UCSD-AML1 (cell line): Measurements from ENCODE around the gene SH2D3C.

ENCODE experiments used
- DNase-seq: peaks from one replicate; lab custom pipeline; 2025; ENCODE audit not compliant: unreplicated experiment; lab: John Stamatoyannopoulos, UW

Gene SH2D3C

GRCh38 chr9:127721391-127721821 lies 57.1 kb downstream of the SH2D3C start:
- DNase-seq: no peak

DNA sequence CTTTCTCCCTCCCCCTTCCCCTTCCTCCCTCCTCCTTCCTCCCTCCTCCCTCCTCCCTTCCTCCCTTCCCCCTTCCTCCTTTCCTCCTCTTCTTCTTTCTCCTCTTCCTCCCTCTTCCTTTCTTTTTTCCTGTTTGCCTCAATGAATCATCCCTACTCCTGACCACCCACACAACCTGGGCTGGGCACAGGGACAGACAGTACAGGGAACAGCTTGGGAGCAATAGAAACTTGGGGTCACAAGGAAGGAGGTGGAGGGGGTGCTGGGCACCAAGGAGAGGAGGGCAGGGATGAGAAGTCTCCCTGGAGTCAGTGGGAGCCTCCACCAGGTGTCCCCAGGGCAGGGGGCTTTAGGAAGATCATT lies 57.6 kb downstream of the SH2D3C start:
- no peak for DNase-seq

DNA sequence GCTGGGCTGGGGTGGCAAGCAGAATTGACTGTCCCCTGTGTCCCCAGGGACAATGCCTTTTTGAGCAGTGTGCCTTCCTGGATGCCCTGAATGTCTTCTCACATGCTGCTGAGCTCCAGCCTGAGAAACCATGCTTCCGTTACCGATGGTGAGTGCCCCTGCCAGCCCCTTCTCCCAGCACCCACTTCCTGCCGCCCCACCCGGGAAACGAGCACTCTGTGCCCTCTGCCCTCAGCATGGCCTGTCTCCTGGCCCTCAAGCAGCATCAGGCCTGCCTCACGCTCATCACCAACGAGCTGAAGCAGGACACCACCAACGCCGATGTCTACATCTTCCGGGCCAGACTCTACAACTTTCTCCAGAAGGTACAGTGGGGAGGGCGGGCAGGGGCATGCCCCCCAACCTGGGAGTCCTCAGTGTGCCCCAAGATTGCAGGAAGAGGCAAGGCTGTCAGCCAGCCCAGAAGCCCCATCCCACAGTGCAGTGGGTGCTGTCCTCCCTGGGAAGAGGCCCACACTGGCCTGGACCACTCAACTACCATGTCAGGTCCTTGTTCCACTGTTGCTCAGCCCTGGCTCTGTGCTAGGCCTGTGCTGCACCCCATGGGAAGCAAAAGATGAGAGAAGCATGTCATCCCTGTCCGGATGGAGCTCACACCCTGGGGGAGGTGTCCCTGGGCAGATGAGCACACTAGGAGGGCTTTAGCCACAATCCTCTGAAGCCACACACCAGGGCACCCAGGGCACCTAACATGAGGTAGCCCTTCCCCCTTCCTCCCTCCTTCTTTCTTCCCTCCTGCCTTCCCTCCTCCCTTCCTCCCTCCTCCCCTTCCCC lies 58.2 kb downstream of the SH2D3C start:
- no peak for DNase-seq

DNA sequence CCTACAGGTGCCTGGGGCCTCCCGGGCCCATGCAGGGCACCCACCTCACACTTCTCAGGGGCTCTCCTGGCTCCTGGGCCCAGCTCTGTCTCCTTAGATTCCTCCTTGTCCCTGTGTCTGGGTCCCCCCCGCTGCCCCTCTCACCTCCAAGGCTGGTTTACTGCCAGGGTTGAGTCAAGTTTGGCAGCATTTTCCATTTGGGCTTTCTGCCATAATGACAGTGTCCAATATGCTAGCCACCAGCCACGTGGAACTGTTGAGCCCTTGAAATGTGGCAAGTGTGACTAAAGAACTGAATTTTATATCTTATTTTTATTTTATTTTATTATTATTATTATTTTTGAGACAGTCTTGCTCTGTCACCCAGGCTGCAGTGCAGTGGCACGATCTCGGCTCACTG lies 60.7 kb downstream of the SH2D3C start:
- DNase-seq: no peak

GRCh38 chr9:127716412-127716811 lies 62.1 kb downstream of the SH2D3C start:
- DNase-seq: no peak

- DNase-seq: peak; percentile 95
Measured at GRCh38 chr9:127715470-127716337, 62.8 kb downstream of the SH2D3C start, which contains the start of the genes PTRH1 and TTC16. Gene PTRH1 (minus strand): TSS chr9:127715663. CDS start chr9:127715639, 24 bp downstream. Gene TTC16 (plus strand): TSS chr9:127716079. CDS start chr9:127716146, 67 bp downstream.

DNA sequence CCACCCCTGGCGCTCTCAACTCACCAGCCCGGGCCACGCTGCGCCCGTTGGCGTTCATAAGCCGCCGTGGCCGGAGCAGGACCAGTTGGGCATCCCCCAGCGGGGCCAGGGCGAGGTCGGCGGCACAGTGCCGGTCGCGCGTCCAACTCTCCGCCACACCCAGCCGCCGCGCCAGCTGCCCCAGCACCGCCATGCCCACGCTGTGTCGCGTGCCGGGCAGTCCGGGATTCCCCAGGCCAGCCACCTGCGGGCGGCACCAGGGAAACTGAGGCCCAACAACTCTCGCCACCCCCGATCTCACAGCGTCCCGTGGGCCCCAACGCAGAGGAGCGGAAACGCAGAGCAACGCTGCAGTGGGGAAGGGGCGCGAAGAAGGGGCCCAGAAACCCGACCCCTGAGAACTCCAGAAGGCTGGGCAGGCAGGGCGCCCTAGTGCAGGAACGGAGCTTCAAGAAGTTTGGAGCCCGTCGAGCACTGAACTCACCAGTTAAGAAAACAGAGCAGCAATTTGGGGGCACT lies 63.5 kb downstream of the SH2D3C start:
- no peak for DNase-seq

GRCh38 chr9:127714020-127714750 lies 64.3 kb downstream of the SH2D3C start:
- DNase-seq: no peak

DNA sequence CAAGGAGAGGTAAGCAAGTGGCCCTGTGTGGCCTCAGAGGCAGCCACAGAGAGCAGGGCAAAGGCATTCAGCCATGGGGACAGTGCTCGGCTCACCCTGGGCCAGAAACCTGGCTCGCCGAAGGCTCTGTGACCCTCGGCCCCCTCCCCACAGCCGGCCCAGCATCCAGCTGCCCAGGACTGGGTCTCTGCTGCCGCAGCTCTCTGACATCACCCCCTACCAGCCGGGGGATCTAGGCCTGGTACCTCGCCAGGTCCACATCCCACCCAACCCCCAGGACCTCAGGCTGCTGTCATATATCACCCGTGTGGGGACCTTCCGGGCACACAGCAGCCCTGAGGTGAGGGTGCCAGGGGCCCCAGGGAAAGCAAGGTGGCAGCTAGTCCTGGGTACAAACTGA lies 65.6 kb downstream of the SH2D3C start:
- no peak for DNase-seq

GRCh38 chr9:127712371-127712770 lies 66.1 kb downstream of the SH2D3C start:
- no peak for DNase-seq

DNA sequence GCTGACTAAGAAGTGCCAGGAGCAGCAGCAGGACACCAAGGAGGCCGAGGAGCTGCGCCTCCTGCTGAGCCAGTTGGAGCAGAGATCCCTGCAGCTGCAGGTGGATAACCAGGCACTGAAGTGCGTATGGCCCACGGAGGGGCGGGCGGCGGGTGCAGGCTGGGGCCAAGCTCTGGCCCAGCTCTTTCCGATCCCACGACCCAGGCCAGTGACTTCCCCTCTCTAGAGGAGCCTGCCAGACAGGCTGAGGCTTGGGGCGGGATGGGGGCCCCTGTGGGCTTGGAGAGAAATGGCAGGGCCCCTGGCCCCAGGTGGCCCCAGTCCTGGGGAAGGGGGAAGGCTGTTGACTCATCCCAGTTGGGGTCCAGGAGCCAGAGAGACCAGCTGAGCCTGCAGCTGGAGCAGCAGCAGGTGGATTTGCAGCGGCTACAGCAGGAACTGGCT lies 66.6 kb downstream of the SH2D3C start:
- DNase-seq: no peak

- DNase-seq: peak; percentile 28
Measured at GRCh38 chr9:127711226-127711701, 67.2 kb downstream of the SH2D3C start.

DNA sequence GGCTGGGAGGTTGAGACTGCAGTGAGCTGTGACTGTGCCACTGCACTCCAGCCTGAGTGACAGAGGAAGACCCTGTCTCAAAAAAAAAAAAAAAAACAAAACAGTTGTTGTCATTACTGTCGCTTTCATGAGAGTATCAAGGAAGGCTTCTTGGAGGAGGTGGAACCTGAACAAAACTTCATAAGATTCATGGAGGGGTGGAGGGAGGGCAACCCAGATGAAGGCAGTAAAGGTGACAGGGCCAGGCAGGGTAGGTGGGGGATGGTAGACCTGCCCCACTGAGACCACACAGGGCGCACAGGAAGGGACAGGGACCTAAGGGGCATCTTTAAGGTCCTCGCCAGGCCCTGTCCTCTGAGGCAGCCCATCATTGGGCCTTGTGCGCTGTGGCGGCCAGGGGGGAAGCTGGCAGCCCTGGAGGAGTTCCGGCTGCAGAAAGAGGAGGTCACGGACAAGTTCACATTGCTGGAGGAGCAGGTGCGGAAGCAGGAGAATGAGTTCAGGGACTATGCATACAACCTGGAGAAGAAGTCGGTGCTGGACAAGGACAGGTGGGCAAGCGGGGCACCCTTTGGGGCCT lies 68.2 kb downstream of the SH2D3C start:
- DNase-seq: no peak

DNA sequence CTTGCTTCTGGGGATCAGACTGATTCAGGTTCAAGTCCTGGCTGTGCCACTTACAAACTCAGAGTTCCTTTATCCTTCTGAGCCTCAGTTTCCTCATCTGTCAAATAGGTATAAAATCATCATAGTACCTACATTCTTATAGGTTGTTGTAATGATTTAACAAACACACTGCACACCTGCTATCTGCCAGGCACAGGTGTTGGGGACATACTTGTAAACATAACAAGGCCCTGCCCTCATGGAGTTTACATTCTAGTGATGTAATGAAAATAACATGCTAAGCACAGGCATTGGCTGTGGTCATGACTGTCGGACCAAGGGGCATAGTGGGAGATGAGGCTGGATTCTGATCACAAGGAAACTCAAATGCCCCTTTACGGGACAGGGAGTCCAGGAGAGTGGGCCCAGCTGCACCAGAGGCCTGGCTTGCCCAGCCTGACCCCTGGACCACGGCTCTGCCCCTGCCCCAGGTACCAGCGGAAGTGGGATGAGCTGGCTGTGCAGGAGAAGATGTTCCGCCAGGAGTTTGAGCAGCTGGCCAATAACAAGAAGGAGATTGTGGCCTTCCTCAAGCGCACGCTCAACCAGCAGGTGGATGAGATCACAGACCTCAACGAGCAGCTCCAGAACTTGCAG lies 69.4 kb downstream of the SH2D3C start:
- DNase-seq: no peak

- DNase-seq: no peak
Measured at GRCh38 chr9:127707766-127708165, 70.7 kb downstream of the SH2D3C start.

DNA sequence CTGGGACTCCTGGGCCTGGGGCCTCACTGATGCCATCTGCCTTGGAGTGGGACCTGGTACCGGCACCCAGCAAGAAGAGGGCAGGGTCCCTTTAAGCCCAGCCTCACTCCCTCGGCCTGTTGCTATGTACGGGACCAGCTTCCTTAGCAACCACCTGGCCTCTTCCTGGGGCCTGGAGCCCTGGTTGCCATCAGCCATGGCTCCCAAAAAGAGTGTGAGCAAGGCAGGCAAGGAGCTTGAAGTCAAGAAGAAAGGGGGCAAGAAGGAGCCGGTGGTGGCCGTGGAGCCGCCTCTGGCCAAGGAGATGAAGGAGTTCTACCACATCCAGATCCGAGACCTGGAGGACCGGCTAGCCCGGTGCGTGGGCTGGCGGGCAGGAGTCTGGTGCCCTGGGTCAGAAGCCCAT lies 71.6 kb downstream of the SH2D3C start, which contains the start of gene CFAP157:
Gene CFAP157 (plus strand): TSS at position 153 of the 406 bp plus-strand sequence. CDS start 44 bp downstream, at position 197.
- no peak for DNase-seq

DNA sequence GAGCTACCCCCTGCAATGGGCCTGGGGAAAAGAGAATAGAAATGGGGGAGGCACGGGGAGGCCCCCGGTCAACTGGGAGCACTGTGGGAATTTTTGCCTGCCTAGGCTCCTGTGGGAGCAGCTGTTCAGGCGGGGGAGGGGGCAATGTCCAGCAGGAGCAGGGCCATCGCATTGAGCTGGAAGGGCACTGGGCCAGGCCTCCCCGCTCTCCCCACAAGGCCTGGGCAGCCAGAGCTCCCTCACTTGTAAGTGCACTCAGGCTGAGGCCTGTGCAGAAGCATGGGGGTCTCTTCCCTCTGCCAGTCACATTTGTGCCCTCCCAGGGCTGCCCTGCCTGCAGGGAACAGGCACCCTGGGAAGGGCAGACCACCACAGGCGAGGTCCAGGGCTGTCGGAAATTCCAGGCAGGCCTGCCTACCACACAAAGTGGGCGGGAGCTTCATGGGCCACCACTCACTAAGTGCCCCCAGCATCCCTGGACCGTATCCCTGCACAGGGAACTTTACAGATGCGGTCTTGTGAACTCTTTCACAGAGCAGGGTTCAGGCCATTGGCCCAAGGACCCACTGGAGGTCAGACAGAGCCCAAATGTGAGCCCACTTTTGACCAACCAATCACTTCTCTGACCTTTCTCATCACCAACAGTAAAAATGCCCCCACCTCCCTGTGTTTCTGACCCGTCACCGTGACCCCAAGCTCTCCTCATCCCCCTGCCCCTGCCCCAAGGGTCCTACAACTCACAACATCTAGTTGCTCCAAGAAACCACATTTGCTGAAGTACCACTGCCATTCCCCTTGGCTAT lies 72.7 kb downstream of the SH2D3C start:
- DNase-seq: no peak

DNA sequence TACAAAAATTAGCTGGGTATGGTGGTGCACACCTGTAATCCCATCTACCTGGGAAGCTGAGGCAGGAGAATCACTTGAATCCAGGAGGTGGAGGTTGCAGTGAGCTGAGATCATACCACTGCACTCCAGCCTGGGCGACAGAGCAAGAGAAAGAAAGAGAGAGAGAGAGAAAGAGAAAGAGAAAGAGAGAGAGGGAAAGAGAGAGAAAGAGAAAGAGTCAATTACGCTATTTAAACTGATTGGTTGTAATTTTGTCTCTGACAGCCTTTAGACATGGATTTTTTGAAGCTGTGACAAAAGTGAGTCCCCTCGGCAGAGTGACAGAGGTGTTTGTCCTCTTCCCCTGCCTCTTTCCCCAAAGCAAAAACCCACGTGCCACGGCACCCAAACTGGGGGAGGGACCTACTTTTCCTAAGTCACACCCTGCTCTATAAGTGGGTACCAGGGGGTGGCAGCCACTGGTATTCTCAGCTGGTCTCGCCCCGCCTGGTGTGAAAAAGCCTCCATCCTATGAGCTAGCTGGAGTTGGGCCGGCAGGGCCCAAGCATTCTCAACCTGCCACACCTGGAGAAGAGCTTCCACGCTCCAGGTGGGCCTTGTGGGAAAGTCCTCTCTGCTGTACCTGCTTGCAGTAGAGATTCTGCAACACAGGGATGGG lies 75.0 kb downstream of the SH2D3C start:
- no peak for DNase-seq
